Measurements from ENCODE around the gene MLPH. TPM values are rescaled to one million over a fixed set of nuclear protein-coding genes. Genes with fewer than 3 reads are reported as not detected.

Gene MLPH
- total RNA-seq, 4 donors from 2014 or later = 59.7 to 889 (median 182) TPM

- intact Hi-C loops (cut with DNase I; ENCODE audit: low total_unique reads) = no loop called here
- DNase-seq = no peak
- TF ChIP-seq EP300 (IDR thresholded peaks at IDR 0.05; ENCODE audit: low read depth) (no peak), POLR2A (IDR thresholded peaks at IDR 0.05) (no peak), CTCF (IDR thresholded peaks at IDR 0.05) (no peak), POLR2AphosphoS5 (IDR thresholded peaks at IDR 0.05) (no peak)
- WGBS, 2 donors (ENCODE audit: low coverage in 1 of 2) = 74 to 96% methylated on average over 4 to 13 of the region's 13 CpGs
- Histone ChIP-seq H3K4me1 (peaks cover 0 to 20% (median 0%) of the 10 kb centered on the region in 4 donors), H3K27ac (peak overlapping the region in 2 of 4 donors; percentile 16 to 40), H3K4me3 (no peak overlapping the region), H3K36me3 (no peaks in the 10 kb centered on the region), H3K9me3 (no peaks in the 10 kb centered on the region), H3K27me3 (no peaks in the 10 kb centered on the region)
- in situ Hi-C loops (cut with MboI; ENCODE audit: low pct_ligation_motif_present in 1 of 4, low pct_unique_long_range_greater_than_20kb in 1 of 4, low sequenced_read_pairs in 3 of 4) = no loop called here
Measured at GRCh38 chr2:237603049-237603717, 116.1 kb downstream of the MLPH start.

- TF ChIP-seq POLR2AphosphoS5 (IDR thresholded peaks at IDR 0.05) (peak; percentile 35 to 73 (median 64)), POLR2A (IDR thresholded peaks at IDR 0.05) (no peak)
- Histone ChIP-seq H3K36me3 (no peaks in the 10 kb centered on the region), H3K27me3 (no peaks in the 10 kb centered on the region), H3K9me3 (no peaks in the 10 kb centered on the region), H3K4me1 (peaks cover 0 to 20% (median 0%) of the 10 kb centered on the region in 4 donors), H3K27ac (peak overlapping the region; percentile 5 to 40 (median 24)), H3K4me3 (no peak overlapping the region)
- in situ Hi-C loops (cut with MboI; ENCODE audit: low pct_ligation_motif_present in 1 of 4, low pct_unique_long_range_greater_than_20kb in 1 of 4, low sequenced_read_pairs in 3 of 4) (no loop called here), intact Hi-C loops (cut with DNase I; ENCODE audit: low total_unique reads) (no loop called here)
- DNase-seq = peak; percentile 47
- WGBS, 2 donors (ENCODE audit: low coverage in 1 of 2) = 35 to 43% methylated on average over 10 to 15 of the region's 15 CpGs
Measured at GRCh38 chr2:237603718-237604362, 116.8 kb downstream of the MLPH start.

GRCh38 chr2:237604391-237604790 is 117.3 kb downstream of the MLPH start:
- intact Hi-C loops (cut with DNase I; ENCODE audit: low total_unique reads) = no loop called here
- 89 to 92% methylated on average over 5 to 11 of the region's 11 CpGs for WGBS, 2 donors (ENCODE audit: low coverage in 1 of 2)
- H3K9me3 ChIP-seq = no peaks in the 10 kb centered on the region
- no peaks in the 10 kb centered on the region for H3K36me3 ChIP-seq
- in situ Hi-C loops (cut with MboI; ENCODE audit: low pct_ligation_motif_present in 1 of 4, low pct_unique_long_range_greater_than_20kb in 1 of 4, low sequenced_read_pairs in 3 of 4) = no loop called here
- H3K4me1 ChIP-seq = peaks cover 0 to 20% (median 0%) of the 10 kb centered on the region in 4 donors
- TF ChIP-seq EP300 (IDR thresholded peaks at IDR 0.05; ENCODE audit: low read depth) (no peak), POLR2AphosphoS5 (IDR thresholded peaks at IDR 0.05) (no peak), POLR2A (IDR thresholded peaks at IDR 0.05) (no peak), CTCF (IDR thresholded peaks at IDR 0.05) (no peak)
- H3K4me3 ChIP-seq = no peak overlapping the region
- no peaks in the 10 kb centered on the region for H3K27me3 ChIP-seq
- H3K27ac ChIP-seq = peak overlapping the region in 2 of 4 donors; percentile 5 to 40
- DNase-seq = no peak

Small RNAs within 50 kb of the gene (small RNA-seq; reads per million reads assigned to genes)
- gene MIR6811 (0 reads per million in 4 donors), gene RNU6-1140P (0 to 0.12 (median 0) reads per million in 4 donors)

Other genes starting within 250 kb of the MLPH start
- 100 to 1,000 TPM in 1 of 4 donors, 10 to 100 TPM in 3; 68.1 to 261 (median 75.6) TPM for gene COL6A3, start 73.1 kb upstream of the MLPH start, total RNA-seq
- not detected for gene PRLH, start 79.3 kb downstream of the MLPH start, total RNA-seq
- 100 to 1,000 TPM in 1 of 4 donors, 10 to 100 TPM in 3; 25.1 to 104 (median 65.6) TPM for gene RAB17, start 103.5 kb downstream of the MLPH start, total RNA-seq
- 100 to 1,000 TPM in 3 of 4 donors, 10 to 100 TPM in 1; 98.5 to 147 (median 122) TPM for gene LRRFIP1, start 140.3 kb downstream of the MLPH start, total RNA-seq

Measured in transverse colon (tissue), 4 donors.